ENCODE results near the gene TMEM39B. TPM values are rescaled to one million over a fixed set of nuclear protein-coding genes. Genes with fewer than 3 reads are reported as not detected.

The TMEM39B gene
- total RNA-seq, result 10 to 100 TPM in 6 of 8 experiments, 1 to 10 TPM in 2; 6.2 to 25.8 (median 14.9) TPM

- in situ Hi-C loops (cut with MboI; ENCODE audit: low pct_unique_long_range_greater_than_20kb in 2 of 9, low sequenced_read_pairs in 9 of 9, unreplicated experiment in 9 of 9), result no loop called here
- WGBS, 10 experiments, result 0 to 1% (median 0%) methylated on average over 2 to 21 of the region's 67 CpGs; no CpG with 5 or more reads in 7 of the 10 experiments
- ATAC-seq (replicated peaks in 6 of 8), result peak; percentile 79 to 90 (median 84)
- H3K4me3 ChIP-seq, result peak within 1 kb of the TSS; percentile 59 to 85 (median 69)
- peaks cover 13 to 15% of the 10 kb centered on the region in 2 donors for H3K4me1 ChIP-seq (replicated peaks in 1 of 2)
- peak within 1 kb of the TSS; percentile 95 to 98 for H3K27ac ChIP-seq
Observed at GRCh38 chr1:32072622-32073298, at the start of gene TMEM39B. Gene TMEM39B (plus strand): TSS chr1:32072939. CDS start chr1:32073048, 109 bp downstream.

GRCh38 chr1:32023351-32023750 lies 49.4 kb upstream of the TMEM39B start:
- in situ Hi-C loops (cut with MboI; ENCODE audit: low pct_unique_long_range_greater_than_20kb in 2 of 9, low sequenced_read_pairs in 9 of 9, unreplicated experiment in 9 of 9), result no loop called here
- Histone ChIP-seq H3K4me3 (no peak overlapping the region), H3K4me1 (replicated peaks in 1 of 2) (no peaks in the 10 kb centered on the region), H3K27ac (no peak overlapping the region)
- 43 to 100% (median 95%) methylated on average over 1 to 3 of the region's 3 CpGs for WGBS, 10 experiments
- no peak for ATAC-seq (replicated peaks in 6 of 8)

GRCh38 chr1:32025515-32025914 lies 47.2 kb upstream of the TMEM39B start:
- Histone ChIP-seq H3K4me1 (replicated peaks in 1 of 2) (no peaks in the 10 kb centered on the region), H3K27ac (no peak overlapping the region), H3K4me3 (no peak overlapping the region)
- WGBS, 10 experiments, result 92% methylated on average over 2 of the region's 6 CpGs; no CpG with 5 or more reads in 9 of the 10 experiments
- in situ Hi-C loops (cut with MboI; ENCODE audit: low pct_unique_long_range_greater_than_20kb in 2 of 9, low sequenced_read_pairs in 9 of 9, unreplicated experiment in 9 of 9), result no loop called here
- no peak for ATAC-seq (replicated peaks in 6 of 8)

GRCh38 chr1:32028746-32029145 lies 44.0 kb upstream of the TMEM39B start:
- peak in 3 of 8 experiments; percentile 16 to 42 (median 23) for ATAC-seq (replicated peaks in 6 of 8)
- 33 to 100% (median 93%) methylated on average over 1 to 3 of the region's 3 CpGs; no CpG with 5 or more reads in 2 of the 10 experiments for WGBS, 10 experiments
- in situ Hi-C loops (cut with MboI; ENCODE audit: low pct_unique_long_range_greater_than_20kb in 2 of 9, low sequenced_read_pairs in 9 of 9, unreplicated experiment in 9 of 9), result no loop called here

GRCh38 chr1:32031578-32032274 lies 41.0 kb upstream of the TMEM39B start:
- ATAC-seq (replicated peaks in 6 of 8), result peak in 2 of 8 experiments; percentile 19 to 34
- in situ Hi-C loops (cut with MboI; ENCODE audit: low pct_unique_long_range_greater_than_20kb in 2 of 9, low sequenced_read_pairs in 9 of 9, unreplicated experiment in 9 of 9), result no loop called here
- Histone ChIP-seq H3K4me1 (replicated peaks in 1 of 2) (no peaks in the 10 kb centered on the region), H3K4me3 (no peak overlapping the region), H3K27ac (no peak overlapping the region)
- WGBS, 10 experiments, result 52 to 98% (median 91%) methylated on average over 5 to 8 of the region's 8 CpGs; no CpG with 5 or more reads in 2 of the 10 experiments

More at GRCh38 chr1:32028746-32029145, 44.0 kb upstream of the TMEM39B start:
- Histone ChIP-seq H3K4me3 (no peak overlapping the region), H3K27ac (no peak overlapping the region), H3K4me1 (replicated peaks in 1 of 2) (no peaks in the 10 kb centered on the region)

GRCh38 chr1:32032275-32032615 lies 40.5 kb upstream of the TMEM39B start:
- Histone ChIP-seq H3K27ac (no peak overlapping the region), H3K4me3 (no peak overlapping the region), H3K4me1 (replicated peaks in 1 of 2) (no peaks in the 10 kb centered on the region)
- ATAC-seq (replicated peaks in 6 of 8), result no peak
- in situ Hi-C loops (cut with MboI; ENCODE audit: low pct_unique_long_range_greater_than_20kb in 2 of 9, low sequenced_read_pairs in 9 of 9, unreplicated experiment in 9 of 9), result no loop called here
- 60 to 100% (median 100%) methylated on average over 1 to 2 of the region's 2 CpGs for WGBS, 10 experiments

- no peak overlapping the region for H3K4me3 ChIP-seq
- ATAC-seq (replicated peaks in 6 of 8), result no peak
- WGBS, 10 experiments, result 88 to 100% (median 93%) methylated on average over 1 to 3 of the region's 3 CpGs; no CpG with 5 or more reads in 3 of the 10 experiments
- in situ Hi-C loops (cut with MboI; ENCODE audit: low pct_unique_long_range_greater_than_20kb in 2 of 9, low sequenced_read_pairs in 9 of 9, unreplicated experiment in 9 of 9), result no loop called here
- H3K4me1 ChIP-seq (replicated peaks in 1 of 2), result no peaks in the 10 kb centered on the region
- no peak overlapping the region for H3K27ac ChIP-seq
Observed at GRCh38 chr1:32035119-32035518, 37.6 kb upstream of the TMEM39B start.

- in situ Hi-C loops (cut with MboI; ENCODE audit: low pct_unique_long_range_greater_than_20kb in 2 of 9, low sequenced_read_pairs in 9 of 9, unreplicated experiment in 9 of 9), result no loop called here
Observed at GRCh38 chr1:32040711-32041110, 32.0 kb upstream of the TMEM39B start.

GRCh38 chr1:32042330-32042729 lies 30.4 kb upstream of the TMEM39B start:
- no peaks in the 10 kb centered on the region for H3K4me1 ChIP-seq (replicated peaks in 1 of 2)
- 34 to 98% (median 86%) methylated on average over 2 to 5 of the region's 5 CpGs; no CpG with 5 or more reads in 1 of the 10 experiments for WGBS, 10 experiments
- no peak for ATAC-seq (replicated peaks in 6 of 8)
- no peak overlapping the region for H3K4me3 ChIP-seq
- in situ Hi-C loops (cut with MboI; ENCODE audit: low pct_unique_long_range_greater_than_20kb in 2 of 9, low sequenced_read_pairs in 9 of 9, unreplicated experiment in 9 of 9), result no loop called here
- H3K27ac ChIP-seq, result no peak overlapping the region

More at GRCh38 chr1:32040711-32041110, 32.0 kb upstream of the TMEM39B start:
- Histone ChIP-seq H3K4me3 (no peak overlapping the region), H3K4me1 (replicated peaks in 1 of 2) (no peaks in the 10 kb centered on the region), H3K27ac (no peak overlapping the region)
- no peak for ATAC-seq (replicated peaks in 6 of 8)
- 82 to 100% (median 100%) methylated on average over 1 to 3 of the region's 3 CpGs; no CpG with 5 or more reads in 2 of the 10 experiments for WGBS, 10 experiments

- WGBS, 10 experiments, result 100% methylated on average over 1 of the region's 1 CpG; no CpG with 5 or more reads in 4 of the 10 experiments
- H3K4me3 ChIP-seq, result no peak overlapping the region
- in situ Hi-C loops (cut with MboI; ENCODE audit: low pct_unique_long_range_greater_than_20kb in 2 of 9, low sequenced_read_pairs in 9 of 9, unreplicated experiment in 9 of 9), result no loop called here
Observed at GRCh38 chr1:32044234-32044633, 28.5 kb upstream of the TMEM39B start.

GRCh38 chr1:32045772-32046171 lies 27.0 kb upstream of the TMEM39B start:
- in situ Hi-C loops (cut with MboI; ENCODE audit: low pct_unique_long_range_greater_than_20kb in 2 of 9, low sequenced_read_pairs in 9 of 9, unreplicated experiment in 9 of 9), result no loop called here
- Histone ChIP-seq H3K4me3 (no peak overlapping the region), H3K27ac (no peak overlapping the region), H3K4me1 (replicated peaks in 1 of 2) (no peaks in the 10 kb centered on the region)
- WGBS, 10 experiments, result 93 to 100% (median 100%) methylated on average over 1 to 2 of the region's 2 CpGs; no CpG with 5 or more reads in 3 of the 10 experiments
- no peak for ATAC-seq (replicated peaks in 6 of 8)

More at GRCh38 chr1:32044234-32044633, 28.5 kb upstream of the TMEM39B start:
- no peak overlapping the region for H3K27ac ChIP-seq
- no peaks in the 10 kb centered on the region for H3K4me1 ChIP-seq (replicated peaks in 1 of 2)
- no peak for ATAC-seq (replicated peaks in 6 of 8)

GRCh38 chr1:32047701-32048100 lies 25.0 kb upstream of the TMEM39B start:
- Histone ChIP-seq H3K27ac (no peak overlapping the region), H3K4me1 (replicated peaks in 1 of 2) (no peaks in the 10 kb centered on the region), H3K4me3 (no peak overlapping the region)
- ATAC-seq (replicated peaks in 6 of 8), result no peak
- in situ Hi-C loops (cut with MboI; ENCODE audit: low pct_unique_long_range_greater_than_20kb in 2 of 9, low sequenced_read_pairs in 9 of 9, unreplicated experiment in 9 of 9), result no loop called here

- 59 to 100% (median 93%) methylated on average over 1 to 2 of the region's 2 CpGs; no CpG with 5 or more reads in 2 of the 10 experiments for WGBS, 10 experiments
- H3K4me3 ChIP-seq, result no peak overlapping the region
Observed at GRCh38 chr1:32048440-32048839, 24.3 kb upstream of the TMEM39B start.

More at GRCh38 chr1:32048440-32048839, 24.3 kb upstream of the TMEM39B start:
- H3K4me1 ChIP-seq (replicated peaks in 1 of 2), result no peaks in the 10 kb centered on the region
- H3K27ac ChIP-seq, result no peak overlapping the region
- in situ Hi-C loops (cut with MboI; ENCODE audit: low pct_unique_long_range_greater_than_20kb in 2 of 9, low sequenced_read_pairs in 9 of 9, unreplicated experiment in 9 of 9), result no loop called here
- ATAC-seq (replicated peaks in 6 of 8), result no peak

Measured in motor neuron (in vitro differentiated cells).